ENCODE results near the gene PACSIN1. TPM values are rescaled to one million over a fixed set of nuclear protein-coding genes. Genes with fewer than 3 reads are reported as not detected.

The PACSIN1 gene
- total RNA-seq, 1 donor from 2014 or later = 3.4 TPM

DNA sequence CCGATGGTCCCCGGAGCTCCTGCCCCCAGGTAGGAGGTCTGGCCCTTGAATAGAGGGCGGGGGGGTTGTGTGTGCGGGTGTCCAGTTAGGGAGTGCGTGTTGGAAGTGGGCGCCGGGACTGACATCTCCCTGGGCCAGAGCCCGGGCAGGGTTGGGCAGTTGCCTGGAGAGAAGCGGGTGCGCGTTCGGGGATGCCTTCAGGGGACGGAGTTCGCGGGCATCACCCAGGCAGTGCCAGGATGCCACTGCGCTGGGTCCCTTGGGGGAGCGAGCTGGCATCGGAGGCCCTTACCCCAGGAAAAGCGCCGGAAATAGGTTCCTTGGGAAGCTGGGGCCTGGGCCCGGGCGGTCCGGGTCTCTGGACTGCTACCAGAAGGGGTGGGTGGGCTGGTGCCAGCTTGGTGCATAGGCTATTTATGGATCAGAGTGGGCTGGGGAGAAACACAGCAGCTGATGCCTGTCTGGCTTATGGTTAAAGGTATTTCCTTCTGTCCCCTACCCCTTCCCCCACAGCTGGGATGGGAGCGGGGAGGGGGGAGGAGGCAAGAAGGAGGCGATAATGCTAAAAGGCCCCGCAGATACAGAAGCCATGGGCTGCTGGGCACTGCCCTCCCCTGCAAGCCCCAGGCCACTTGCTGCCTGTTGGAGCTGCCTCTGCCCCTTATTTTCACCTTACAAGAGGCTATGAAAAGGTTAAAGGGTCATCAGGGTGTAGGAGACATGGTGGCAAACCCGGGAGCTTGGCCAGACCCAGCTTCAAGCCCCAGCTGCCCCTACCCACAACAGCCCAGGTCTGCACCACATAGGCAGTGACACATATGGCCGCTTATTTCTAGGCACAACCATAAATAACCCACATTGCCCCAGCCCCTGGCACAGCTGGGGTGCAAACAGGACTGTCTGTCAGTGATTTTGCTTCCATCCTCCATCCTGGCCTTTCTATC, 638 bp downstream of the PACSIN1 start:
- H3K36me3 Mint-ChIP-seq = no peaks in the 10 kb centered on the region
- TF ChIP-seq, protein P1, sequence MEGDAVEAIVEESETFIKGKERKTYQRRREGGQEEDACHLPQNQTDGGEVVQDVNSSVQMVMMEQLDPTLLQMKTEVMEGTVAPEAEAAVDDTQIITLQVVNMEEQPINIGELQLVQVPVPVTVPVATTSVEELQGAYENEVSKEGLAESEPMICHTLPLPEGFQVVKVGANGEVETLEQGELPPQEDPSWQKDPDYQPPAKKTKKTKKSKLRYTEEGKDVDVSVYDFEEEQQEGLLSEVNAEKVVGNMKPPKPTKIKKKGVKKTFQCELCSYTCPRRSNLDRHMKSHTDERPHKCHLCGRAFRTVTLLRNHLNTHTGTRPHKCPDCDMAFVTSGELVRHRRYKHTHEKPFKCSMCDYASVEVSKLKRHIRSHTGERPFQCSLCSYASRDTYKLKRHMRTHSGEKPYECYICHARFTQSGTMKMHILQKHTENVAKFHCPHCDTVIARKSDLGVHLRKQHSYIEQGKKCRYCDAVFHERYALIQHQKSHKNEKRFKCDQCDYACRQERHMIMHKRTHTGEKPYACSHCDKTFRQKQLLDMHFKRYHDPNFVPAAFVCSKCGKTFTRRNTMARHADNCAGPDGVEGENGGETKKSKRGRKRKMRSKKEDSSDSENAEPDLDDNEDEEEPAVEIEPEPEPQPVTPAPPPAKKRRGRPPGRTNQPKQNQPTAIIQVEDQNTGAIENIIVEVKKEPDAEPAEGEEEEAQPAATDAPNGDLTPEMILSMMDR (conservative IDR thresholded peaks at IDR 0.05) = no peak
- peaks cover 14% of the 10 kb centered on the region for H3K27me3 Mint-ChIP-seq

DNA sequence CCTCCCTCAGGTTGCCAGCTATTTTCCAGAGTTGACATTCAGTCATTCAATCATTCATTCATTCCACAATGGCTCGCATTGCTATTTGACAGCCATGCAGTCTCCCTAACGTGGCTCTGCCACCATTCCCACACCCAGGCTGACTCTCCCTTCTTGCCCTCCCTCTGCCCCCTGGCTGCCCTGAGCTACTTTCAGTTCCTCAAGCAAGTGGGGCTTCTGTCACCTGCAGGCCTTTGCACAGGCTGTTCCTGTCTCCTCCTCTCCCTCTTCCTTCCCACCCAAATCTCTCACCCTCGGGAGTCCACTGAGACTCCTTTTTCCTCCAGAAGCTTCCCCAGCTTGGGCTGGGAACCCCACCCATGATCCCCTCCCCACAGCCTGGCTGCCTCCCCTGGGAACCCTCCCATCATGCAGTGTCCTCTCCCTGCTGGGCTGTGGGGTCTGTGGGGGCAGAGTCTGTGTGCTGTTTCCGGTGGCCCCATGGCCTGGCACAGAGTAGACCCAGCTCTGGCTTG, 2.6 kb downstream of the PACSIN1 start:
- TF ChIP-seq, protein P1 (conservative IDR thresholded peaks at IDR 0.05) = no peak
- peaks cover 4% of the 10 kb centered on the region for H3K4me1 Mint-ChIP-seq (ENCODE audit: unreplicated experiment)
- no peak for DNase-seq (ENCODE audit: extremely low spot score, unreplicated experiment)
- H3K36me3 Mint-ChIP-seq = no peaks in the 10 kb centered on the region
- no peaks in the 10 kb centered on the region for H3K9me3 Mint-ChIP-seq
- H3K4me3 Mint-ChIP-seq = no peak overlapping the region
- peaks cover 14% of the 10 kb centered on the region for H3K27me3 Mint-ChIP-seq
- no peak overlapping the region for H3K27ac Mint-ChIP-seq

More for the DNA sequence above, 638 bp downstream of the PACSIN1 start:
- H3K4me1 Mint-ChIP-seq (ENCODE audit: unreplicated experiment) = peaks cover 13% of the 10 kb centered on the region
- no peak for DNase-seq (ENCODE audit: extremely low spot score, unreplicated experiment)
- peak overlapping the region; percentile 83 for H3K4me3 Mint-ChIP-seq
- H3K9me3 Mint-ChIP-seq = no peaks in the 10 kb centered on the region
- peak overlapping the region; percentile 17 for H3K27ac Mint-ChIP-seq

DNA sequence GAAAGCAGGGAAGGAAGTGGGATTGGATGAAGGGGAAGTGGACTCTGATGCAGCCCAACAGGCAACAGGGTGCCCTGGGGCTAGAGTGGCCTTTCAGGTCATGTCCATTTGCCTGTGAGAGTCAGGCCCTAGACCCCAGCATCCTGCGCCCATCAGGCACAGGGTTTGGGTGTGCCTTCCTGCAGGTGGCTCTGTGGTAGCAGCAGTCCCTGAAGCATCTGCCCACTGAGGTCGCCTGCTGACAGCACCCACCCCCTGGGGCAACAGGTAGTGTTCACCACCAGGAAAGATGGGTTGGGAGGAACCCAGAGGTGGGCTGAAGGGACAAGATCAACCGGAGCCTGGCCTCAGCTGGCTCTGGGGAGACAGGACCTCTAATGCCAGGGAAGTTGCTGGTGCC, 3.6 kb downstream of the PACSIN1 start:
- Mint-ChIP-seq H3K27me3 (peaks cover 14% of the 10 kb centered on the region), H3K9me3 (peaks cover 5% of the 10 kb centered on the region), H3K36me3 (no peaks in the 10 kb centered on the region), H3K27ac (no peak overlapping the region), H3K4me3 (no peak overlapping the region), H3K4me1 (ENCODE audit: unreplicated experiment) (peaks cover 4% of the 10 kb centered on the region)
- no peak for DNase-seq (ENCODE audit: extremely low spot score, unreplicated experiment)
- TF ChIP-seq, protein P1 (conservative IDR thresholded peaks at IDR 0.05) = no peak

DNA sequence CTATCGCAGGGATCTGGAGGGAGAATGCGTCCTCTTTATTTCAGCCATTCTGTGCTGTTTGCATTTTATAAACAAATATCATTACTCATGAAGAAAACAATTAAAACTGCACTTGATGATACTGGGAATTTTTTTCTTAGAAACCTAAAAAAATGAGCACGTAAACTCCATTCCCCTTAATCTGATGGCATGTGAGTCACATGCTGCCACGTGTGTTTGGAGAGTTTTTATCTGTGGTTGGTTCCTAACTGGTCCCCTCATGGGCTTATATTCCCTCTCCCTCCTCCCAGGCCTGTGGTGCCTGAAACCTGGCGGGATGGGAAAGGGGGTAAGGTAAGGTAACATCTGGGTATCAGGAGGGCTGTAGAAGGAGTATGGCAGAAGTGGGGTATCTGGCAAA, 6.5 kb downstream of the PACSIN1 start:
- DNase-seq (ENCODE audit: extremely low spot score, unreplicated experiment) = no peak
- Mint-ChIP-seq H3K4me1 (ENCODE audit: unreplicated experiment) (peaks cover 2% of the 10 kb centered on the region), H3K27me3 (peaks cover 3% of the 10 kb centered on the region), H3K36me3 (no peaks in the 10 kb centered on the region), H3K27ac (no peak overlapping the region), H3K9me3 (peaks cover 5% of the 10 kb centered on the region), H3K4me3 (no peak overlapping the region)
- TF ChIP-seq, protein P1 (conservative IDR thresholded peaks at IDR 0.05) = no peak

DNA sequence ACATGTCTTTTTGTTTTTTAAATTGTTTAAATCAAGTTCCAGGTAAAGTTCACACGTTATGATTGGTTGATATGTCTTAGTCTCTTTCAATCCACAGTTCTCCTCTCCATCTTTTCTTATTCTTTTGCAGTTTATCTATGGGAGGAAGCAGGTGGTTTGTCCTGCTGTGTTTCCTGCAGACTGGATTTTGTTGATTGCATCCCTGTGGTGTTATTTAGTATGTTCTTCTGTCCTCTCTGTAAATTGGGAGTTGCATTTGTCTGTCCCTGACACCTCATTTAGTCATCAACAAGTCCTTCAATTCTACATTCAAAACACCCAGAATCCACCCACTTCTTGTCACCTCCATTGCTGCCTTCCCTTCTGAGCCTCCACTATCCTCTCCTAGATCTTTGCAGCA, 8.1 kb downstream of the PACSIN1 start:
- peaks cover 5% of the 10 kb centered on the region for H3K9me3 Mint-ChIP-seq
- peaks cover 4% of the 10 kb centered on the region for H3K4me1 Mint-ChIP-seq (ENCODE audit: unreplicated experiment)
- peaks cover 3% of the 10 kb centered on the region for H3K27me3 Mint-ChIP-seq
- DNase-seq (ENCODE audit: extremely low spot score, unreplicated experiment) = no peak
- no peaks in the 10 kb centered on the region for H3K36me3 Mint-ChIP-seq
- no peak overlapping the region for H3K4me3 Mint-ChIP-seq
- H3K27ac Mint-ChIP-seq = no peak overlapping the region
- TF ChIP-seq, protein P1 (conservative IDR thresholded peaks at IDR 0.05) = no peak
